NCI-H2227 (cell line): ENCODE measurements around the gene TENT5C.
"Not testable (repeated sequence)": the region's sequence is repeated elsewhere in the genome, so short reads cannot be mapped to it uniquely, and the experiment has no call there.

Source experiments
- DNase-seq: peaks from one replicate; lab custom pipeline; 2025; ENCODE audit not compliant: unreplicated experiment; lab: John Stamatoyannopoulos, UW

TENT5C gene

DNA sequence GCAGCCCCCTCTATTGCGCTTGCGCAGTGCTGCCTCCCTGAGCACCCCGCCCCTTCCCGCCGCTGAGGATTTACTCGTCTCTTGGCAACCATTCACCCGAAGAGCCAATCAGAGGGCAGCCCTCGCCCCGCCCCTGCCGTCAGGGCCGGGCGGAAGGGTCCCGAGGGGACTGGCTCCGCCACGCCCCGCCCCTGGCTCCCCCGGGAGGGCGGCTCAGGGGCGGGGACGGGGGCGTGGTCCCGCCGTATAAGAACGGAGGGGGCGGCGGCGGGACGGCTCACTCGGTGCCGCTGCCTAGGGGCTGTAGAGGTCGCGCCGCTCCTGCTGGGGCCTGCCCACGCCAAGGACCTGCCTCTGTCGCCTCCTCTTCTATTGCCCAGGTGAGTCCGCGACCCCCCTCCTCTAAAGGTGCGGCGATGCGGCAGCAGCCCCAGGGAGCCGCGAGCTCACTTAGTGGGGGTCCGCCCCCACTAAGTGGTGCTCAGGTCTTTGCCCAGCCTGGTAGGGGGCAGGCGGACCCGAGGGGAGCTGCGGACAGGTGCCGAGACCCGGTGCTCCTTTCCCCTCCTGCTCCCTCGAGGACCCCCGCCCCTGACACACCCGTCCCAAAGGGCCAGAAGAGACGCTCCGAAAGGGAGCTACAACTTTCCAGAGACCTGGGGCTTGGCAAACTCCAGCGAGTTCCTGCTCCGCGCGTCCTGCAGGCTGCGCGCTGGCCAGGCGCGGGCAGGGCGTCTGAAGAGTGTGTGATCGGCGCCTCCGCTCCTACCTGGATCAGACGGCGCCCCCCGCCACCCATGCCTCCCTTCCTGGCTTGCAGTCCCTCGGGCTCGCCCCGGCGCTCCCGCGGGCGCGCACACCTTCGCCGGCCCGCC lies at the start of gene TENT5C:
TSS of gene TENT5C (plus strand) at position 275 of the 875 bp plus-strand sequence. CDS start 16,821 bp downstream, outside the sequence.
- peak; percentile 99 for DNase-seq

DNA sequence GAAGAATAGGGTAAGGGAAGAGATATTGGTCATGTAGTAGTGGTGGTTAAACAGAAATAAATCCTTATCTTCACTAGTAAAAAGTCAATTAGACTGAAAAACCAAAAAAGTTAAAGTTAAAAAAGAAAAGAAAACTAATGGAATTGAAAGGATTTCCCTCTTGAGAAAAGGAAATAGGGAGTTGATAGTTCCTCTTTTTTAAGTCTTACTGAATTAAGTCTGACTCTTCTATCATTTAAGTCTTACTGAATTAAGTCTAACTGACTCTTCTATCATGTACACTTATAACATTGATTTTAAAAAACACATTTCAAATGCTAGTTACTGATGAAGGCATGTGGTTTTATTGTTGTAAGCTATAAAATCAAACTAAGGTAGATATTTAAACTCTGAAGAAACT lies 49.5 kb upstream of the TENT5C start:
- DNase-seq = no peak

DNA sequence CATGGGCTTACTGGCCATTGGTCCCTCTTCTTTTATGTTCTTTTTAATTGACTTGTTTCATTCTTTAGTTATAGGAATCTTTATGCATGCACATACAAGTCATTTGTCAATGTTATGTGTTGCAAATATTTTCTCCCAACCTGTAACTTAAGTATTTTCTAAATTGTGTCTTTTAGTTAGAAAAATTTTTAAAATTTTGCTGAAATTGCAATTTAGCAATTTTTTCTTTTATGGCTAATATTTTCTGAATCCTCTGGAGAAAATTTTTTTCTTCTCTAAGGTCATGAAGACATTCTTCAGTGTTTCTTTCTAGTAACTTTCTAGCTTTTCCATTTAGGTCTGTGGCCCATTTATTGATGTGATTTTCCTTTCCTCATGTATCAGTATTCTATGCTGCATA lies 48.9 kb upstream of the TENT5C start:
- no peak for DNase-seq

DNA sequence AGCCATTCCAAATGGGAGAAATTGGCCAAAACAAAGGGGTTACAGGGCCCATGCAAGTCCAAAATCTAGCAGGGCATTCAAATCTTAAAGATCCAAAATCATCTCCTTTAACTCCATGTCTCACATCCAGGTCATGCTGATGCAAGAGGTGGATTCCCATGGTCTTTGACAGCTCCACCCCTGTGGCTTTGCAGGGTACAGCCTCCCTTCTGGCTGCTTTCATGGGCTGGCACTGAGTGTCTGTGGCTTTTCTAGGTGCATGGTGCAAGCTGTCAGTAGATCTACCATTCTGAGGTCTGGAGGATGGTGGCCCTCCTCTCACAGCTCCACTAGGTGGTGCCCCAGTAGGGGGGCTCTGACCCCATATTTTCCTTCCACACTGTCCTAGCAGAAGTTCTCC lies 47.4 kb upstream of the TENT5C start:
- DNase-seq = not testable (repeated sequence)

DNA sequence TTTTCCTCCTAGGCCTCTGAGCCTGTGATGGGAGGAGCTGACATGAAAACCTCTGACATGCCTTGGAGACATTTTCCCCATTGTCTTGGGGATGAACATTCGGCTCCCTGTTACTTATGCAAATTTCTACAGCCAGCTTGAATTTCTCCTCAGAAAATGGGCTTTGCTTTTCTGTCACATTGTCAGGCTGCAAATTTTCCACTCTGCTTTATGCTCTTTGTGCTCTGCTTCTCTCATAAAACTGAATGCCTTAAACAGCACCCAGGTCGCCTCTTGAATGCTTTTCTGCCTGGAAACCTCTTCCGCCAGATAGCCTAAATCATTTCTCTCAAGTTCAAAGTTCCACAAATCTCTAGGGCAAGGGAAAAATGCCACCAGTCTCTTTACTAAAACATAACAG lies 46.7 kb upstream of the TENT5C start:
- no peak for DNase-seq

DNA sequence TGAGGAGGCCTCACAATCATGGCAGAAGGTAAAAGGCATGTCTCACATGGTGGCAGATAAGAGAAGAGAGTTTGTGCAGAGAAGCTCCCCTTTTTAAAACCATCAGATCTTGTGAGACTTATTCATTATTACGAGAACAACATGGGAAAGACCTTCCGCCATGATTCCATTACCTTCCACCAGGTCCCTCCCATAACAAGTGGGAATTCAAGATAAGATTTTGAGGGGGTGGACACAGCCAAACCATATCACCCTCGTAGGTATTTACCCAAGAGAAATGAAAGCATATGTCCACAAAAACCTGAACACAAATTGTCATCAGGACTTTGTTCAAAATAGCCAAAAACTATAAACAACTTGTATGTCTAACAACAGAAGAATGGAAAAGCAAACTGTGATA lies 45.9 kb upstream of the TENT5C start:
- no peak for DNase-seq

DNA sequence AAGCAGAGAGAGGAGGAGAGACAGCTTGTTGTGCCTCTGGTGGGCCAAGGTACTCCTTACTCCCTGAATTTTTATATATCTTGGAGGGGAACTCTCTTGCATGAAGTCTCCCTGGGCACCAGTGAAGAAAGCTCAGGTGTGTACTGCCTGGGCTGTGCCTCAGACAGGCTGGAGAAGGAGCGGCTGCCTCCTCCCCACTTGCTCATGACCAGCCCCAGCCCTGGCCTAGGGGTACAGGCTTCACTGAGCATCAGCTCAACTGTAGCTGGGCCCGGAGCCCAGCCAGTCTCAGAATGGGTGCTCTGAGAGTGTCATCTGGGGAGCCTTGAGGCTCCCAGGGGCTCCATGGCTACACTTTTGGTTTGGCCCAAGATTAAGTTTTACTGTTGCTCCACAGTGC lies 44.8 kb upstream of the TENT5C start:
- DNase-seq = no peak

DNA sequence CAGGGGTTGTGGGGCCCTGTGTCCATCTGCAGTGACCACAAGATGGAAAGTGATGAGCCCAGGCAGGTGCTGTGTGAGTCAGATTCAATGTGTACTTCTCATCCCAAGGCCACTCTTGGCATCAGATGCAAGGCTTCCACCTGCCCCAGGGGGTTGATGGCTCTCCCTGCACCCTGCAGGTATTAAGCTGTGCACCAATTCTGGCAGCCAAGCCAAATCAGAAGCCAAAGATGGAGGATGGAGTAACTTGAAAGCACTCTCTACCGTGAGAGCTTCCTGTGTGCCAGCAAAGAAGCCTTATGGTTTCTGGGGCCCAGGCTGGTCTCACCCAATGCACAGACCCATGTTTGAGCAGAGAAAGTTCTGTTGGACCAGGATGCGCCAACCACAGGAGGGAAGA lies 44.3 kb upstream of the TENT5C start:
- no peak for DNase-seq

DNA sequence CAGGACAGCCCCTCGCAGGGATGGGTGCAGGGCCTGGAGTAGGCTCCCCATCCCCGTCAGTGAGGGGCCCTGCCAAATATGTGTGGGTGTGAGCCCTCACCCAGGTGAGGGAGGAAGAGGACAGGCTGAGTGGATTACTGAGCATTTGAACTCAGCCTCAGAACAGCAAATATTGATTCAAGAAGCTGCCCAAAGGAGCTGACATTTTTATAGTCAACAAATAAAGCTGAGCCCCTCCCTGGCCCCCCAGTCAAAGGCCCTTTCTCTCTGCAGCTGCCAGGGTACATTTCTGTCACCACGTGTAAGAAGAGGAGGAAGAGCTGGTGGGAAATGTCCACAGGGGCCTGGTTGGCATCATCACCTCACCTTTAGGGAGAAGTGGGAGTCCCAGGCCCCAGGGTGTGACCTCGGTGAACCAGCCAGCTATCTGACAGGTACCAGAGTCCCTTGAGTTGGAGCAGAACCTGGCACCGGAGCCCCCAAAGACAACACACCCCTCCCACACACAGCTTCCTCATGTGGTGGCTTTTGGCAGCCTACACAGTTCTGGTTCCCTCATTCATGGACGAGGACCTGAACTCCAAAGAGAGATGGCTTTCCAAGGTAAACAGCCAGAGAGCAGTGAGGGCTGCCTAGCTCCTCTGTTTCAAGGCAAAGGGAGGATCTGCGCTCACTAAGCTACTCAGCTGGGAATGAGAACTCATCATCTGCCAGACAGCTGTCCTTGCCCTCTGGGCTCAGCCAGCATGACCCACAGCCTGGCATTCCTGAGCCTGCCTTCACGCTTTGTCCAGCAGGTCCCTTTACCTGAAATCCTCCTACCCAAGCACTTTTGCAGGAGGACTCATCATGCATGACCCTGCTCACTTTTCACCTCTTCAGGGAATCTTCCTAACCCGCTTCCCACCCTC lies 43.0 kb upstream of the TENT5C start:
- DNase-seq = no peak

DNA sequence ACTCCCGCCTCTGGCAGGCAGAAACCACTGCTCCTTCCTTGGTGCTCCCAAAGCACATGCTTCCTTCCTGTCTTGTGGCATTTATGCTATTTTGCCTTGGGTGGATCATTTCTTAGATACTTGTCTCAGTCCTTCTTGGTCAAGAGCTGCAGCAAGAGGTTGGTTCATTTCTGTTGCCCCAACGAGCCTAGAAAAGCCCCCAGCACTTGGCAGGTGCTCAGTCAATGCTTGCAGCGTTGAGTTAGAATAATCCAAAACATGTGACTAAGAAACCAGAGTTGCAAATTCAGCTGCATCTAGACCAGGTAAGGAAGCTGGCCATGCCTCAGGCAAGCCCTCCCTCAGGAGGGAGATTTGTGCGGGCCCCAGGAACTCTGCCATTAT lies 42.4 kb upstream of the TENT5C start:
- no peak for DNase-seq

DNA sequence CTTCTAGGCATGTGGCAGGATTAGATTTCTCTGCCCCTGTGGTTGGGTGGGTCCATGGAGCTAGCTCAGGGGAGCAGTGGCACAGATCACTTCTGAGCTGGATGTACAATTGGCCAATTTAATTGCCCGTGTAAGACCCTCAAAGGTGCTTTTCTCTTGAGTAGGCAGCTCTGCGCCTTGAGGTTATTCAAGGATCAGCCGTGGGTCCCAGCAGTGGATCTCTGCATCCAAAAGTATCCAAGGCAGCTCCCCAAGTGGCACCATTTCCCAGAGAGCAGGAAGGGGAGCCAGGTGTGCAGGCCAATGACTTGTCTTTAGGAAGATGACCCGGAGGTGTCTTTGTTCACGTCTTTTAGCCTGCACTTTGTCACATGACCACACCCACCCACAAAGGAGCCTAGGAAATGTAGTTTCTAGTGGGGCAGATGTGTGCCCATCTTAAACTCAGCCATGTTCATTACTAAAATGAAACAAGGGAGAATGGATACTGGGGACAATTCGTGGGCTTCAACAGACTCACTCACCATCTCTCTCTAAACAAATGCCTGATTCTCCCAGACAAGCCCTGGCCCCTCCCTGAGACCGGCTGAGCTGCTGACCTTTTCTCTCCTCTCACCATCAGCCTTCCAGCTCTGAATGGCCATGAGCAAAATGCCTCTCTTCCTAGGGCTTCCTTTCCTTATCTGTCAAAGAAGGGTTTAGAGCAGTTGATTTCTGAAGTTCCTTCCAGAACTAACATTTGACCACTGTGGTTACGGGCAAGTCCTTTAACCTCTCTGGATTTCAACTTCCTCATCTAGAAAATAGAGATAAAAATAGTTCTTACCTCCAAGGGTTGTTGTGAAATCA lies 41.4 kb upstream of the TENT5C start:
- no peak for DNase-seq

DNA sequence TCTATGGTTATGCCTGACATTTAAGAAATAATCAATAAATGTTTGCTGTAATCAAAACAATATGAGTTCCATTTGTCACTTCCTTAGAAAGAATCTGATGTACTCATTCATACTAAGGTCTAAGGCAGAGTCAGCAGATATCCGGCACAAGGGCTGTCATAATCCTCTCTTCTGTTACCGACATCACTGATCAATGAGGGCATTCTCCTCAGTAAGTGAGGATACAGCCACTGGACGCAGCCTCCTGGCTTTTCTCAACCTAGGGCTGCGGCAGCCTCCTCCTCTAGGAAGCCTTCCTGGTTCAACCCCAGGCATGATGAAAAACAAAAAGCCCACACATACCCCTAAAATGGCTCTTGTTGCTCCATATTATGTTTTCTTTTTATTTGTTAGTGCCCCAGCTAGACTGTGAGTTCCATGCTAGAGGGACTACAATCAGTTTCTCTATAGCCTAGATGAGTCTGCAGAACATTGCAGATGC lies 40.7 kb upstream of the TENT5C start:
- DNase-seq = no peak

DNA sequence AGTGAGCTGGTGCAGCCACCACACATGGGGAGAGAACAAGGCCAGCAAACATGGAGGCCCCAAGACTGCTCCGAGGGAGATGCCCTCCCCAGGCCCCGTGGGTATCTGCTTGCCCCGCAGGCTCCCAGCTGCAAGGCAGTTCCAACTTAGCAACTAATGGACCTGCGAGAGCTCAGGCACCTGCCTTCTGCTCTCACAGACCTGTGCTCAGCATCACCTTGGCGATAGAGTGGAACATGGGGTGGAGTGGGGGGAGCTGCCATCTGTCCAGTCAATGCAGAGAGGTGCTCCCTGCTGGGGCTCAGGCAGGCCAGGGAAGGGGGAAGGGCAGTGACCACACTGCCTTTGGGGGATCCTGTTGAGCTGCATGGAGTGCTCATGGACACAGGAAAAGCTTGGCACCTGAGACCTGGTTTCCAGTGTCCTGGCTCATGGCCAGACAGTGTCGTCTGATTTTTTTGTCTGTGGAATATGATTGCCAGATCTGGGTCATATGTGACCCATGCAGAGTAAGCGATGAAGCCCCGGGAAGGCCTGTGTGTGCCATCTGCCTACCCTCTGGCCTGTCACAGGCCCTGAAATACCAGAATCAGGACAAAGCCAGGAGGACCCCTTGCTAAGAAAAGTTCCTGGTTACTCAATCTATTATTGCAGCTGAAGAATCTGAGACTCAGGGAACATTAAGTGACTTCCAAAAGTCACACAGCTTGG lies 39.9 kb upstream of the TENT5C start:
- DNase-seq = no peak

DNA sequence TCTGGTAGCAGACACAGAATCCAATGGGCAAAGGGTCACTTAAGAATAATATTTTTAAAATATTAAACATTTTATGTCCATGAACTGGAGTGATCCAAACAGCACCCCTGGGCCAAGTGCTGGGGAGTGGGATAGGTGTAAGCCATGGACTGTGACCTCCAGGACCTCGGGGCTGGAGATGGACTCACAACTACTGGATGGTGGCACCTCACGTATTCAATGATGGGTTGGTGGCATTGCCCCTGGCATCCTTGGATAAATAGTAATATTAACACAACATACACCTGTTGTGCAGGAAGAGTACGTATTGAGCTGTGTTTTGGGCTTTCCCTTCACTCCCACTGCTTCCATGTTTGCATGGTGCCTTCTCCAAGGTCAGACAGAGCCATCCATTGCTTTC lies 39.3 kb upstream of the TENT5C start:
- DNase-seq = no peak

DNA sequence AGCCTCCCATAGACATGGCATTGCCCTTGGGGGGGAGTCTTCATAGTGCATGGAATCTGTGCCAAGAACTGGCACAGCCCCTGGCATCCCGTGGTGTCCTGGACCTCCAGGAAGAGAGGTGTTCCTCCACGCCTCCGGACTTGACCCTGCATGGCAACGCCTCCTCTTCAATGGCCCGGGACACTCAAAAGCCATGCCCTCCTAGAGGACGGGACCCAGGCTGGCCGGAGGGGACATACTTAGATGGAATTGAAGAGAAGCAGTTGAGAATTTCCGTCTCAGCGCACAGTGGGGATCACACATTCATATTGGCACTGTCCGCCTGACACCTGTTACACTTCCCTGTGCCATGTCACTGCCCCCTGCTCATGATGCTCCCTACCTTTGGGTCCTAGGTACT lies 38.4 kb upstream of the TENT5C start:
- DNase-seq = no peak

DNA sequence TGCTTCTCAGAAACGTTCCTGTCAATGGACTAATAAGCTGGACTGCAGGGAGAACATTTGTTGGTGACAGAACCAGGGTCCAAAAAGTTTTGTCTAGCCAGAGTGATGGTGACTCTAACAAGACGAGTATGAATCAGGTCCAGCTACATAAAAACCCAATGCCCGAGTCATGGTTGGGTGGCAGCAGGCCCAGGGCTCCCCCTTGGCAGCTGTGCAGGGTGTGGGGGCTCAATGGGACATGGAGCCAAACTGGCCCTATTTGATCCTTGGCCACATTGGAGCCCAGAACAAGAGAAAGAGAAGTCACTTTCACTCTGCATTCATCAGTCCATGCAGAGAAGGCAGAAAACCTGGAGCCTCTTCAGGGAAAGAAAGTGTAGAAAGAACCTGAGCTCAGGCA lies 37.9 kb upstream of the TENT5C start:
- no peak for DNase-seq

DNA sequence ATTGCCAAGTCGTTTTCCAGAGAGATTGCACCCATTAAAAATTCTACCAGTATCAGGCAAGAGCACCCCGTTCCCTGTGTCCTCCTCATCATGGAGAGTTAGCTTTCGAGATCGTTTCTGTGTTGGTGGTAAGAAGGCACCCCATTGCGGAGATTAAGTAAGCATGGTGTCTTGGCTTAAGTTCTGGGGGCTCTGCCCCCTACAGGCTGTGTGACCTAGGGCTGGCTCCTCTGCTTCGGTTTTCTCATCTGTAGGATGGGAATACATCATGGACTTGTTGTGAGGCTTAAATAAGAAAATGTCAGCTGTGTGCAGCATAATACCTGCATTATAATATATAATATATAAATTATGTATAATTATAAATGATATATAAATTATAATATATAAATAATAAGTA lies 36.8 kb upstream of the TENT5C start:
- no peak for DNase-seq

DNA sequence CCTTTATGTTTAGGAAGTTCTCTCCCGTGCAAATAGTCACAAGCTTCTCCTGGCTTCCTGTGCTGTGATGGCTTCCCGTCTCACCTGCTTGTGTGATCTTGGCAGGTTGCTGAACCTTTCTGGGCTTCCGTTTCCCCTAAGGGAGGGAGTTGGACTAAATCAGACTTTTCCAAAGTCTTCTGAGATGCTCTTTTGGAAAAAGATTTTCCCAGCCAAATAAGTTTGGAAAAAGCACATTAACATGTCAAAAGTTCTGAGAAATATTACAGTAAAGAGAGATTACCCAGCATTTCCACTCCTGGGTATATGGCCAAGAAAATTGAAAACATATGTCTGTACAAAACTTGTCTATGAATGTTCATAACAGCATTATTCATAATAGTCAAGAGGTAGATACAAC lies 36.0 kb upstream of the TENT5C start:
- no peak for DNase-seq

DNA sequence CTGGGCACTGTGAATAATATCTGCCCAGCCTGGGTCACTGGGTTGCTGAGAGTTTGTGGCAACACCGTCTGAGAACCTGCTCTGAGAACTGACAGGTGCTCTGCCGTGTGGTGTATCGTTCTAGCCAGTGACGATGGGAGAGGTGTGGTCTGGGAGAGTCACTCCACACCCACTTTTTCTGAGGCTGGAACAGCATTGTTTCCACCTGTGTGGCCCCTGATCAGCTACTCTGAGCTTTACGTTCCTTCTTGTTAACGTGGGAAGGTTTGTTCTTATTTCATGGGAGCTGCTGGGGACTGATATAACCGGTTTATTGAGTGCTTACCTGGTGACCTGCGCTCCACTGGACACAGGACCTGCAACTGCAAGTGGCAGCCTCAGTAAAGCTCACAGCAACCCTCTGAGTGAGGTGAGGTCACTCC lies 34.8 kb upstream of the TENT5C start:
- DNase-seq = no peak

DNA sequence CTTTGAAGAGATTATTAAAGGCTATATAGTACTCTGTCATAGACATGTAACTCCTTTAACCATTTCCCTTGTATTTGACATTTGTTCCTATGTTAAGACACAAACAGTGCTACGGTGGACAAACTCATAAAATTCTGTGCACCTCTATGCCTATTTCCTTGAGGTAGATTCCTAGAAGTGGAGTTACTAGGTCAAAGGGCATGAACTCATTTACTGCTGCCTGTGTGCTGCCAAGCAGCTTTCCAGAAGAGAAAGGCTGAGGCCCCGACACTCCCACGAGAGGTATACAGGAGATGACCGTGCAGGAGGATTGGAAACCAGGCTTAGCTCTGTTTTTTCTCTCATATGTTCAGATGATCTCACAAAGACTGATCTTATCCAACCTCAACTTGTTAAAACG lies 34.4 kb upstream of the TENT5C start:
- no peak for DNase-seq
